ENCODE results near the gene RTP1. TPM values are rescaled to one million over a fixed set of nuclear protein-coding genes. Genes with fewer than 3 reads are reported as not detected.
"Not testable (repeated sequence)": the region's sequence is repeated elsewhere in the genome, so short reads cannot be mapped to it uniquely, and the experiment has no call there.

The RTP1 gene
- total RNA-seq, 1 donor from 2014 or later = not detected

- no peak for DNase-seq (ENCODE audit: low read depth)
These were observed 1.2 kb downstream of the RTP1 start for GRCh38 chr3:187198490-187198889.

- not testable (repeated sequence) for DNase-seq (ENCODE audit: low read depth)
These were observed 2.3 kb downstream of the RTP1 start for GRCh38 chr3:187199463-187200050.

- DNase-seq (ENCODE audit: low read depth) = no peak
These were observed 8.4 kb downstream of the RTP1 start for GRCh38 chr3:187205683-187206082.

DNA sequence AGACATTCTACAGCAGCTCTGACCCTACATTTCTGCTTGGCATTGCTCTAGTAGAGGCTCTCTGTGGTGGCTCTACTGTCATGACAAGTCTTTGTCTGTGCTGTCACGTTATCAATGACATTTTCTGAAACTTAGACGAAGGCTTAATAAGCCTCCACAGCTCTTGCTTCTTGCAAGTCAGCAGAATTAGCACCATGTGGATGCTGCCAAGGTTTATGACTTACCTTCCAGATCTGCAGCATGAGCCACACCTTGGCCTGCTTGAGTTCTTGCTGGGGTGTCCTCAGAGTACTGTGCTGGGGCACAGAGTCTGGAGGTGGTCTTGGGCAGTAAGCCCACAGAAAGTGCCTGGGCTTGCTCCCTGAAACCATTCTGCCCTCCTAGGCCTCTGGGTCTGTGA is 9.8 kb downstream of the RTP1 start:
- DNase-seq (ENCODE audit: low read depth) = no peak

DNA sequence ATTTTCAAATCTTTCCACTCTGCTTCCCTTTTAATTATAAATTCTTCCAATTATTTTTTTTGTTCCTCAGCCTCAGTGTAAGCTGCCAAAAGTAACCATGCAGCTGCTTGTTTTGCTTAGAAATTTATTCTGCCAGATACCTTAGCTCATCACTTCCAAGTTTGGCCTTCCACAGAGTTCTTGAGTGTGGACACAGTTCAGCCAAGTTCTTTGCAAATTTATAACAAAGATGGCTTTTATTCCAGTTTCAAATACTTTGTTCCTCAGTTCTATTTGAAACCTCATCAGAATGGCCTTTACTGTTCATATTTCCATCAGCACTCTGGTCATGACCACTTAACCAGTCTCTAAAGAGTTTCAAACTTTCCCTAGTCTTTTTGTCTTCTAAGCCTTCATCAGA is 10.3 kb downstream of the RTP1 start:
- no peak for DNase-seq (ENCODE audit: low read depth)

DNA sequence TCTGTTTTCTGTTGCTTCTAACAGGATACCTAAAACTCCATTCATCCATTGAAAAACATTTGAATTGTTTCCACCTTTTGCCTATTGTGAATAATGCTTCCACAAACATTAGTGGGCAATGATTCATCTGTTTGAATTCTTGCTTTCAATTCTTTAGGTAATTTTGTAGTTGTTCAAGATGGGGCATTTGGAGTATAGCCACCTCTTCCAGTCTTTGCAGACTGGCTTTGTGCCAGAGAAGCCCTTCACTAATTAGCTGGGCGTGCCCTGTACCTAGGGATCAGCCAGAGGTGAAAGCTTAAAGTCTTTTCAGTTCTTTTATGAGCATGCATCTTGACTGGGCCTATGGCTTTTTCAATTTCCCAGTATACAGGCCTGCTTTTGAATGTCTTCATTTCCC is 10.9 kb downstream of the RTP1 start:
- DNase-seq (ENCODE audit: low read depth) = peak; percentile 98

GRCh38 chr3:187209491-187209890 is 12.2 kb downstream of the RTP1 start:
- DNase-seq (ENCODE audit: low read depth) = no peak

- DNase-seq (ENCODE audit: low read depth) = no peak
These were observed 12.8 kb downstream of the RTP1 start for GRCh38 chr3:187210091-187210490.

DNA sequence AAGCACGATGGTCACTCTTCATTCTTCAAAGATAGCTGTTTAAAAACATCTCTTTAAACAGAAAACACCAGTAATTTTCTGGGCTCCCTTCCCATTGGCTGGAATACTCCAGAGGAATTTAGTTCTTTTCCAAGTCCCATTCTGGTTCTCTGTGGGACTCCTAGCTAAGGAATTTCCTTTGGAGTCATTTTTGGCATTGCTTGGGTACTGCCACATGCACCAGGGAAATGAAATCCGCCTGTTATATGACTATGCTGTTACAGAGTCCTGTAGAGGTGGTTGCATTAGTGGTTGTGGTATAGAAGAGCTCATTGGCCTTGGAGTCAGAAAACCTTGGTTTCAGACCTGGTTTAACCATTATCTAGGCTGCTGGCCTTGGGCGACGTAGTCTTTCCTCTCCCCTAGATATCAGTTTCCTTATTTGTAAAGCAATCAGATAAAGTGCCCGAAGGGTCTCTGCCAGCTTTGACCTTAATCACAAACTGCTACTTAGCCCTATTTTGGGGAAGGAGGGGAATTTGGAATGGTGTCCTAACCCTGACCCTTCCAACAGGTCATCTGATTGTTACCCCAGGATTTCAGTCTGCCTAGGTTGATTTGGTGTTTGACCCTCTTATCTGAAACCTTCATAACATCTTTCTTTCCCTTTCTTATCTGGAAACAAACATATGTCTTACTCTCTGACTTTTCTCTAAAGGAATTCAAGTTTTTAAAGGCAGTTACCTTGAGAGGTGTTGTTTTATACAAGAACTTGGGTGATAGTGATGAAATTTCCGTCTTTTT is 13.4 kb downstream of the RTP1 start:
- DNase-seq (ENCODE audit: low read depth) = peak; percentile 68

GRCh38 chr3:187211532-187212195 is 14.4 kb downstream of the RTP1 start:
- no peak for DNase-seq (ENCODE audit: low read depth)

GRCh38 chr3:187212196-187212545 is 14.9 kb downstream of the RTP1 start:
- no peak for DNase-seq (ENCODE audit: low read depth)

DNA sequence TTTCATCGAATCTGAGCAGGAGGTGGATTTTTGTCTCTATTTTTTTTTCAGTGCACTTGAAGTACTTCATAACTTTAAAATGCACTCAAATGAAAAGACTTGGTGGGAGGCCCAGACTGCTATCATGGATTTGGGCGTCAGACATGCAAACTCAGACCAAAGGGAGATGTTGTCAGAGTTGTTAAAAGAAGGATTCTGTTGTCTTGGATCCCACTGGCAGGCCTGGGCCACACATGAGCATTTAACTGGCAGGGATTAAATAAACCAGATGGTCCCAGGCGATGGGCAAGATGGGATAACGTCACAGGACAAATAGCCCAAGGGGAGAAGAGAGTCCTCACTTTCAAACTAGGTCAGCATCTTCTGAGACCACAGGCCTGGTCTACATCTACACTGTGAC is 15.4 kb downstream of the RTP1 start:
- DNase-seq (ENCODE audit: low read depth) = no peak

GRCh38 chr3:187213616-187214015 is 16.3 kb downstream of the RTP1 start:
- DNase-seq (ENCODE audit: low read depth) = peak; percentile 33

DNA sequence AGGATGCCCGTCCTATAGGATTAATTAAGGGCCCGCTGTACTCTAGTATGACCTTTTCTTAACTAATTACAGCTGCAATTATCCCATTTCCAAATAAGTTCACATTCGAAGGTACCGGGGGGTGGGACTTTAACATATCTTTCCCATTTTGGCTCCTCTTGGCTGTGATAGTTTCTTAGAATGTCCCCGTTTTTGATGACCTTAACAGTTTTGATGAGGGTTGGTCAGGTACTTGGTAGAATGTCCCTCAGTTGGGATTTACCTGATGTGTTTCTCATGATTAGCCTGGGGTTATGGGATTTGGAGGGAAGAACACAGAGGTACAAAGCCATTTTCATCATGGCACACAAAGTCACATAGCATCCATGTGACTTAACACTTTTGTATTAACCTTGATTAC is 18.2 kb downstream of the RTP1 start:
- no peak for DNase-seq (ENCODE audit: low read depth)

DNA sequence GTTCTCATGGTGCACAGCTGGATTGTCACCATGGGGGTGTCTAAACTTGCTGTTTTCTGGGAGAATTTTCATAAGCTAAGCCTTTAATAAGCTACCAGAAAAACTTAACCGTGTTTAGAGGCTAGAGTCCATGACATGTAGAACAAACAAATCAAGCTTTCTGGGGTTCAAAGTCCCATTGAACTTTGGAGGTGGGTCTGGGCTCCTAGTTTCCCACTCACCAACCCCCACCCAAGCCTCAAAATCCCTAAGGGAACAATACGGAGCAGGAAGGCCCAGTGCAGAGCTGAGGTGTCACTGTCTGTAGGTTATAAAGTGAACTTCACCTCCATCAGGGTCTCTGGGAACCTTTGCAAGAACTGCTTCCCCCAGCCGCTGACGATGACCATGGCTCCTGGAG is 25.5 kb downstream of the RTP1 start:
- DNase-seq (ENCODE audit: low read depth) = no peak

- DNase-seq (ENCODE audit: low read depth) = peak; percentile 93
These were observed 26.5 kb downstream of the RTP1 start for GRCh38 chr3:187223799-187224198.

DNA sequence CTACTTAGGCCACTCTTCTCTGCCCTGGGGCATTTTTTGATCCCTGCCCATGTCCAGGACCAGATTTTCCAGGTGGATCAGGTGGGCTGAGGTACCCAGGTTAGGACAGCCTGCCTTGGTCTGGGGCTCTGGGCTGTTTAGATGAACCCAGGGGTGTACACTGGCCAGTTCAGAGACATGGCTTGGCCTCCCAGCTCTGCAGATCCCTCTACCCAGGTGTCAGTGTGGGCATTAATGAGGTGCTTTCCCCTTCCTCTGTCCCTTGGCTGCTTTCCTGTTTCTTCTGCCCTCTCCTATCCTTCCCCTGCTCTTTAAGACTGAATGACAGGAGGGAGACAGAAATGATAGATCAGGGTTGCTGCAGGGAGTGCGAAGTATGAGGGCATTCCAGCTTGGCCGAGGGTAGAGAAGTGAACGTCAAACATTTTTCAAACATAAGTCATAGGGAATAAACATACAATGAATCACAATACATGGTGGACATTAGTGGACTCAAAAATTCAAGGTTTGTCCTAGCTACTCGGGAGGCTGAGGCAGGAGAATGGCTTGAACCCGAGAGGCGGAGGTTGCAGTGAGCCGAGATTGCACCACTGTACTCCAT is 30.5 kb downstream of the RTP1 start:
- peak; percentile 75 for DNase-seq (ENCODE audit: low read depth)

DNA sequence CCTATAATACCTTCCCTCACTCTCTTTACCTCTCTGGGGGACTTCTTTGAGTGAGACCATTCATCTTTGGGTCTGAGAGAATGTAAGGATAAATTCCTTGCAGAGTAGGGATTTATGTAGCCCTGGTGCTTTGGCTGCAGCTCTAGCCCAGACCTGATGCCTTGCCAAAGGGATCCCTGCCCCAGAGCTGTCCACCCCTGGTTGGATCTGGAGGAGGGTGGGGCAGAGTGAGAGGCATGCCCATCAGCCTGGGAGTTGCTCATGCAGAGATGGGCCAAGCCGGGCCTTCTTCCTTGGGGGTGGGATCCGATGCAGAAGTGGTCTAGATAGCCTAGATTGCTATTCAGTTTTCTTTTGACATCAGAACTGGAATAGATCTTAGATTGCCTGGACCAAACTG is 31.5 kb downstream of the RTP1 start:
- DNase-seq (ENCODE audit: low read depth) = no peak

DNA sequence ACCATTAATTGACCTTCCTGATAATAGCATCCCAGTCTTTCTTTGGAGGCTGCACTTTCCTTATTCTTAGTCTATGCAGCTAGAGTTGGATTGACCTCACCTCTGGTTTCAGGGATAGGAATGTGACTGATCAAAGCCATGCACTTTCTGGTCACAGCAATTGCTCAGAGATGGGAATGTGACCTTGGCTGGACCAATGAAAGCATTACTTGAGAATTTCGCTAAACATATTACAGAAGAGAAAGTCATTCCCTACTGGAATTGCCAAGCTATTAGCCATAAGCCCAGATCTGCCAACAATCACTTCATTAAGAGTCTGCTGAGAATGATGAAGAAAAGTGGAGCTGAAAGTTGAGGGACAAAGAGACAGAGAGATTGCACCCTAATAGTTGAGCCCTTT is 32.7 kb downstream of the RTP1 start:
- no peak for DNase-seq (ENCODE audit: low read depth)

- DNase-seq (ENCODE audit: low read depth) = no peak
These were observed 39.7 kb downstream of the RTP1 start for GRCh38 chr3:187236962-187237361.

DNA sequence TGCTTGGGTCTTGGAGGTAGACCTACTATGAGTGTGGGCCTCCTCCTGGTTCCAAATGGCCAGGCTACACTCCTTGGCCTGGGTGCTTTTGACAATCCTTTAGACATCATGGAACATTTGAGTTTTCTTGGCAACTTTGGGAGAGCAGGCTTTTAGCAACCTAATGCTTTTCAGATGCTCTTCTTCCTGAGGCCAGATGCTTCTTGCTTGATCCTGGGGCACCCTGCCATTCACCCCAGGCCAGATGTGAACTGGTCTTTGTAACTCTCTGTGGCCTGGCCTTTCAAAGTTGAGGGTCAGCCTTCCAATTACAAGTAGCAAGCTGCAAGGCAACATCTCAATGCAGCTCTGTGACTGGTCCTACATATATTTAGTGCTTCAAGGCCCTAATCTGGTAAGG is 40.5 kb downstream of the RTP1 start:
- no peak for DNase-seq (ENCODE audit: low read depth)

DNA sequence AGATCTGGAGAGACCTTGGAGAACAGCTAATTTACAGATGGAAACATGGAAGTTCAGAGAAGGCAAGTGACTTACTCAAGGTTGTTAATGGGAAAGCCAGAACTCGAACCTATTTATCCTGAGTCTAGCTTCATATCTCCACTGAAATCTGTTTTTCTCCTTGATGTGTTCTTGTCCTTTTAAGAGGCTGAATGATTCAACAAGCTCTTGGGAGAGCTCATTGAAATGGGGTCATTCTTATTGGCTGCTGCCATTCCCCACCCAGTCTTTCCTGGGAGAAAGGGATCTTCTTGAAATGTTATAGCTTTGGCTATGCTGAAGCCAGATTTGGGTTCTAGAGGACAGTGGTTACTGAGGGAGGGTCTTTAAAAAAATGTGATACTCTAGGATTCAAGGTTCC is 41.0 kb downstream of the RTP1 start:
- no peak for DNase-seq (ENCODE audit: low read depth)

- peak; percentile 43 for DNase-seq (ENCODE audit: low read depth)
These were observed 41.5 kb downstream of the RTP1 start for GRCh38 chr3:187238835-187239234.
